Progenitor cell of endocrine pancreas (in vitro differentiated cells): Measurements from ENCODE around the gene PXDC1. TPM values are rescaled to one million over a fixed set of nuclear protein-coding genes. Genes with fewer than 3 reads are reported as not detected.
"Not testable (repeated sequence)": the region's sequence is repeated elsewhere in the genome, so short reads cannot be mapped to it uniquely, and the experiment has no call there.

Experiments
- DNase-seq: peaks from one replicate; pipeline ENCODE4 v3.0.0; 2021; ENCODE audit warnings: low spot score; ENCODE audit not compliant: unreplicated experiment
- H3K27ac Mint-ChIP-seq: 2 replicates; pipeline ENCODE4 v1.8.0; 2021; ENCODE audit warnings: mild to moderate bottlenecking, moderate library complexity, mixed read lengths
- H3K27me3 Mint-ChIP-seq: 2 replicates; pipeline ENCODE4 v1.8.0; 2021; ENCODE audit warnings: mixed read lengths
- H3K36me3 Mint-ChIP-seq: 2 replicates; pipeline ENCODE4 v1.8.0; 2022; ENCODE audit warnings: mixed read lengths; ENCODE audit not compliant: insufficient read depth
- H3K4me1 Mint-ChIP-seq: 2 replicates; pipeline ENCODE4 v1.8.0; 2021; ENCODE audit warnings: low read depth, mixed read lengths
- H3K4me3 Mint-ChIP-seq: 2 replicates; pipeline ENCODE4 v1.8.0; 2021; ENCODE audit warnings: low read depth, mild to moderate bottlenecking, moderate library complexity, mixed read lengths
- H3K9me3 Mint-ChIP-seq: 2 replicates; pipeline ENCODE4 v1.8.0; 2021; ENCODE audit warnings: low read depth, mixed read lengths
- total RNA-seq: library from RNA; stranded (reverse); gene quantifications from 2 replicates; pipeline ENCODE4 v1.2.1, GENCODE V29; 2021
- TF ChIP-seq, protein P1 (sequence below): fragments of 200-600 bp; sonication (generic); IDR thresholded peaks from one replicate; pipeline ENCODE4 v1.5.0; 2021; ENCODE audit warnings: antibody characterized with exemption, mild to moderate bottlenecking; ENCODE audit not compliant: unreplicated experiment

PXDC1 gene
- total RNA-seq, 1 donor from 2014 or later, result 4.8 TPM

DNA sequence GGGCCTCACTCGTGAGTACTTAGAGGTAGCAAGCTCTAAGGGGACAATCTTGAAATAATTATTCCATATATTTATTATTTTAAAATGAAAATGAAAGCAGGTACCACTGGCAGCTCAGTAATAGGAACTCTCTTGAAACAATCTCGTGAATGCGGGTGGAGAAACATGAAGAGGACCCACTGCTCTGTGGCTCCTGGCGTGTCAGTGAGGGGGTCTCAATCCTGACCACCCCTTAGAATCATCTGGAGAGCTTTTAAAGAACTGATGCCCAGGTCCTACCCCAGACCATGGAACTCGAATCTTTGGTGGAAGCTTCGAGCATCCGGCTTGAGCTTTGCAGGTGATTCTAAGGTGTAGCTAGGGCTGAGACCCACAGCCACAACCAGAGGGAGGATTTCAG, 23.9 kb upstream of the PXDC1 start:
- H3K36me3 Mint-ChIP-seq, result no peaks in the 10 kb centered on the region
- no peaks in the 10 kb centered on the region for H3K4me1 Mint-ChIP-seq
- H3K27me3 Mint-ChIP-seq, result peaks cover 21% of the 10 kb centered on the region
- H3K9me3 Mint-ChIP-seq, result no peaks in the 10 kb centered on the region
- TF ChIP-seq, protein P1, sequence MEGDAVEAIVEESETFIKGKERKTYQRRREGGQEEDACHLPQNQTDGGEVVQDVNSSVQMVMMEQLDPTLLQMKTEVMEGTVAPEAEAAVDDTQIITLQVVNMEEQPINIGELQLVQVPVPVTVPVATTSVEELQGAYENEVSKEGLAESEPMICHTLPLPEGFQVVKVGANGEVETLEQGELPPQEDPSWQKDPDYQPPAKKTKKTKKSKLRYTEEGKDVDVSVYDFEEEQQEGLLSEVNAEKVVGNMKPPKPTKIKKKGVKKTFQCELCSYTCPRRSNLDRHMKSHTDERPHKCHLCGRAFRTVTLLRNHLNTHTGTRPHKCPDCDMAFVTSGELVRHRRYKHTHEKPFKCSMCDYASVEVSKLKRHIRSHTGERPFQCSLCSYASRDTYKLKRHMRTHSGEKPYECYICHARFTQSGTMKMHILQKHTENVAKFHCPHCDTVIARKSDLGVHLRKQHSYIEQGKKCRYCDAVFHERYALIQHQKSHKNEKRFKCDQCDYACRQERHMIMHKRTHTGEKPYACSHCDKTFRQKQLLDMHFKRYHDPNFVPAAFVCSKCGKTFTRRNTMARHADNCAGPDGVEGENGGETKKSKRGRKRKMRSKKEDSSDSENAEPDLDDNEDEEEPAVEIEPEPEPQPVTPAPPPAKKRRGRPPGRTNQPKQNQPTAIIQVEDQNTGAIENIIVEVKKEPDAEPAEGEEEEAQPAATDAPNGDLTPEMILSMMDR, result no peak
- no peak for DNase-seq
- no peak overlapping the region for H3K27ac Mint-ChIP-seq
- H3K4me3 Mint-ChIP-seq, result no peak overlapping the region

- TF ChIP-seq, protein P1, result no peak
- Mint-ChIP-seq H3K4me3 (no peak overlapping the region), H3K36me3 (no peaks in the 10 kb centered on the region), H3K9me3 (no peaks in the 10 kb centered on the region), H3K27me3 (peaks cover 26% of the 10 kb centered on the region), H3K4me1 (no peaks in the 10 kb centered on the region), H3K27ac (no peak overlapping the region)
- no peak for DNase-seq
Observed at GRCh38 chr6:3773678-3774298, 22.3 kb upstream of the PXDC1 start.

- not testable (repeated sequence) for H3K4me3 Mint-ChIP-seq, H3K9me3 Mint-ChIP-seq, H3K36me3 Mint-ChIP-seq, DNase-seq, H3K4me1 Mint-ChIP-seq, H3K27ac Mint-ChIP-seq
- H3K27me3 Mint-ChIP-seq, result peaks cover 23% of the 10 kb centered on the region
Observed at GRCh38 chr6:3772127-3772999, 20.9 kb upstream of the PXDC1 start.

DNA sequence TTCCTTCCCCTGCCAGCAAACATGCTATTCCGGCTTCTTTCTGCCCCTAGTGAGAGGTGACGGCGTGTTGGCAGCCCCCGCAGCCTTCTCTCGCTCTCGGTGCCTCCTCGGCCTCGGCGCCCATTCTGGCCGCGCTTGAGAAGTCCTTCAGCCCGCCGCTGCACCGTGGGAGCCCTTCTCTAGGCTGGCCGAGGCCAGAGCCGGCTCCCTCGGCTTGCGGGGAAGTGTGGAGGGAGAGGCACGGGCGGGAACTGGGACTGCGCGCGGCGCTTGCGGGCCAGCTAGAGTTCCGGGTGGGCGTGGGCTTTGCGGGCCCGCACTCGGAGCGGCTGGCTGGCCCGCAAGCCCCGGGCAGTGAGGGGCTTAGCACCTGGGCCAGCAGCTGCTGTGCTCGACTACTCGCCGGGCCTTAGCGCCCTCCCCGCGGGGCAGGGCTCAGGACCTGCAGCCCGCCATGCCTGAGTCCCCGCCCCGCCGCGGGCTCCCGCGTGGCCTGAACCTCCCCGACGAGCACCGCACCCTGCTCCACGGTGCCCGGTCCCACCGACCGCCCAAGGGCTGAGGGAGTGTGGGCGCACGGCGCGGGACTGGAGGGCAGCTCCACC, 20.0 kb upstream of the PXDC1 start:
- no peaks in the 10 kb centered on the region for H3K36me3 Mint-ChIP-seq
- H3K4me1 Mint-ChIP-seq, result no peaks in the 10 kb centered on the region
- H3K4me3 Mint-ChIP-seq, result no peak overlapping the region
- no peaks in the 10 kb centered on the region for H3K9me3 Mint-ChIP-seq
- no peak for DNase-seq
- peaks cover 20% of the 10 kb centered on the region for H3K27me3 Mint-ChIP-seq
- TF ChIP-seq, protein P1, result no peak
- no peak overlapping the region for H3K27ac Mint-ChIP-seq

GRCh38 chr6:3770023-3770720, 18.7 kb upstream of the PXDC1 start:
- no peak for DNase-seq
- Mint-ChIP-seq H3K27me3 (peaks cover 21% of the 10 kb centered on the region), H3K36me3 (no peaks in the 10 kb centered on the region), H3K4me3 (no peak overlapping the region), H3K27ac (no peak overlapping the region), H3K4me1 (no peaks in the 10 kb centered on the region), H3K9me3 (no peaks in the 10 kb centered on the region)
- TF ChIP-seq, protein P1, result no peak
